ENCODE results near the gene SDK1. TPM values are rescaled to one million over a fixed set of nuclear protein-coding genes. Genes with fewer than 3 reads are reported as not detected.

The SDK1 gene
- polyA plus RNA-seq, 3 donors: 3.2 to 6.6 (median 3.3) TPM

GRCh38 chr7:3760651-3761050, 459.6 kb downstream of the SDK1 start:
- H3K27ac ChIP-seq (ENCODE audit: low read depth, low read length): no peak overlapping the region
- WGBS, 3 donors: 76 to 87% (median 83%) methylated on average over 5 of the region's 5 CpGs

GRCh38 chr7:3762146-3762831, 461.2 kb downstream of the SDK1 start:
- no peak overlapping the region for H3K27ac ChIP-seq (ENCODE audit: low read depth, low read length)
- WGBS, 3 donors: 90 to 91% (median 91%) methylated on average over 11 of the region's 11 CpGs

- 88 to 91% (median 88%) methylated on average over 9 of the region's 9 CpGs for WGBS, 3 donors
- no peak overlapping the region for H3K27ac ChIP-seq (ENCODE audit: low read depth, low read length)
These were observed 467.1 kb downstream of the SDK1 start for GRCh38 chr7:3767917-3768777.

GRCh38 chr7:3771906-3772305, 470.9 kb downstream of the SDK1 start:
- no peak overlapping the region for H3K27ac ChIP-seq (ENCODE audit: low read depth, low read length)
- WGBS, 3 donors: 74 to 82% (median 76%) methylated on average over 3 of the region's 3 CpGs

GRCh38 chr7:3778345-3778744, 477.3 kb downstream of the SDK1 start:
- WGBS, 3 donors: 75 to 88% (median 82%) methylated on average over 8 of the region's 8 CpGs

GRCh38 chr7:3780016-3780415, 479.0 kb downstream of the SDK1 start:
- H3K27ac ChIP-seq (ENCODE audit: low read depth, low read length): no peak overlapping the region
- 81 to 98% (median 84%) methylated on average over 2 of the region's 2 CpGs for WGBS, 3 donors

More at GRCh38 chr7:3778345-3778744, 477.3 kb downstream of the SDK1 start:
- H3K27ac ChIP-seq (ENCODE audit: low read depth, low read length): no peak overlapping the region

- no peak overlapping the region for H3K27ac ChIP-seq (ENCODE audit: low read depth, low read length)
- WGBS, 3 donors: 76 to 81% (median 81%) methylated on average over 2 of the region's 2 CpGs
These were observed 479.5 kb downstream of the SDK1 start for GRCh38 chr7:3780525-3780924.

GRCh38 chr7:3781607-3782006, 480.6 kb downstream of the SDK1 start:
- WGBS, 3 donors: 89 to 95% (median 94%) methylated on average over 1 of the region's 1 CpG
- no peak overlapping the region for H3K27ac ChIP-seq (ENCODE audit: low read depth, low read length)

- no peak overlapping the region for H3K27ac ChIP-seq (ENCODE audit: low read depth, low read length)
- 43 to 55% (median 51%) methylated on average over 15 of the region's 15 CpGs for WGBS, 3 donors
These were observed 486.7 kb downstream of the SDK1 start for GRCh38 chr7:3787717-3788264.

- no peak overlapping the region for H3K27ac ChIP-seq (ENCODE audit: low read depth, low read length)
- 90 to 98% (median 97%) methylated on average over 2 of the region's 2 CpGs for WGBS, 3 donors
These were observed 489.8 kb downstream of the SDK1 start for GRCh38 chr7:3790803-3791202.

- 81 to 90% (median 85%) methylated on average over 9 of the region's 9 CpGs for WGBS, 3 donors
- H3K27ac ChIP-seq (ENCODE audit: low read depth, low read length): no peak overlapping the region
These were observed 490.3 kb downstream of the SDK1 start for GRCh38 chr7:3791327-3791726.

- 82 to 91% (median 86%) methylated on average over 4 of the region's 4 CpGs for WGBS, 3 donors
These were observed 494.1 kb downstream of the SDK1 start for GRCh38 chr7:3795141-3795540.

GRCh38 chr7:3795781-3796180, 494.7 kb downstream of the SDK1 start:
- WGBS, 3 donors: 60 to 81% (median 71%) methylated on average over 3 of the region's 3 CpGs
- no peak overlapping the region for H3K27ac ChIP-seq (ENCODE audit: low read depth, low read length)

More at GRCh38 chr7:3795141-3795540, 494.1 kb downstream of the SDK1 start:
- H3K27ac ChIP-seq (ENCODE audit: low read depth, low read length): no peak overlapping the region

- H3K27ac ChIP-seq (ENCODE audit: low read depth, low read length): no peak overlapping the region
- 83 to 93% (median 88%) methylated on average over 3 of the region's 3 CpGs for WGBS, 3 donors
These were observed 504.1 kb downstream of the SDK1 start for GRCh38 chr7:3805151-3805550.

GRCh38 chr7:3806516-3806915, 505.5 kb downstream of the SDK1 start:
- H3K27ac ChIP-seq (ENCODE audit: low read depth, low read length): no peak overlapping the region
- WGBS, 3 donors: 75 to 88% (median 79%) methylated on average over 8 of the region's 8 CpGs

- H3K27ac ChIP-seq (ENCODE audit: low read depth, low read length): no peak overlapping the region
- WGBS, 3 donors: 87 to 93% (median 91%) methylated on average over 9 of the region's 9 CpGs
These were observed 506.8 kb downstream of the SDK1 start for GRCh38 chr7:3807824-3808223.

GRCh38 chr7:3821488-3821887, 520.4 kb downstream of the SDK1 start:
- no peak overlapping the region for H3K27ac ChIP-seq (ENCODE audit: low read depth, low read length)
- WGBS, 3 donors: 65 to 77% (median 69%) methylated on average over 6 of the region's 6 CpGs

GRCh38 chr7:3825491-3825890, 524.4 kb downstream of the SDK1 start:
- 76 to 84% (median 84%) methylated on average over 3 of the region's 3 CpGs for WGBS, 3 donors
- H3K27ac ChIP-seq (ENCODE audit: low read depth, low read length): no peak overlapping the region

- WGBS, 3 donors: 83 to 87% (median 85%) methylated on average over 4 of the region's 4 CpGs
These were observed 531.1 kb downstream of the SDK1 start for GRCh38 chr7:3832199-3832598.

More at GRCh38 chr7:3832199-3832598, 531.1 kb downstream of the SDK1 start:
- H3K27ac ChIP-seq (ENCODE audit: low read depth, low read length): no peak overlapping the region
